AG04449 (cell line): ENCODE measurements around the gene FAM89B.

Experiments
- CTCF ChIA-PET: fragments of 350-600 bp; formaldehyde crosslinking; extraction: SDS; loops from one replicate; lab custom pipeline; 2021; ENCODE audit warnings: antibody characterized with exemption; lab: Yijun Ruan, JAX
- POLR2A ChIA-PET: fragments of 400-600, 350-600 bp; formaldehyde crosslinking; extraction: SDS; loops from one replicate; lab custom pipeline; 2020; ENCODE audit warnings: antibody characterized with exemption, inconsistent platforms; lab: Yijun Ruan, JAX
- DNase-seq: peaks from one replicate; pipeline ENCODE4 v3.0.0-alpha.2; 2010; ENCODE audit warnings: low read depth, low spot score
- H3K4me3 ChIP-seq: 2 replicates; pipeline ENCODE4 v1.5.1; 2011; ENCODE audit warnings: low read depth, mild to moderate bottlenecking, control low read depth, low read length
- TF ChIP-seq, protein P1 (sequence below): IDR thresholded peaks from one replicate; pipeline ENCODE4 v1.5.1; 2011; ENCODE audit warnings: mild to moderate bottlenecking, moderate library complexity, low read length, control low read depth, inconsistent platforms; ENCODE audit not compliant: insufficient read depth; ENCODE audit errors: missing control alignments

Gene FAM89B

DNA sequence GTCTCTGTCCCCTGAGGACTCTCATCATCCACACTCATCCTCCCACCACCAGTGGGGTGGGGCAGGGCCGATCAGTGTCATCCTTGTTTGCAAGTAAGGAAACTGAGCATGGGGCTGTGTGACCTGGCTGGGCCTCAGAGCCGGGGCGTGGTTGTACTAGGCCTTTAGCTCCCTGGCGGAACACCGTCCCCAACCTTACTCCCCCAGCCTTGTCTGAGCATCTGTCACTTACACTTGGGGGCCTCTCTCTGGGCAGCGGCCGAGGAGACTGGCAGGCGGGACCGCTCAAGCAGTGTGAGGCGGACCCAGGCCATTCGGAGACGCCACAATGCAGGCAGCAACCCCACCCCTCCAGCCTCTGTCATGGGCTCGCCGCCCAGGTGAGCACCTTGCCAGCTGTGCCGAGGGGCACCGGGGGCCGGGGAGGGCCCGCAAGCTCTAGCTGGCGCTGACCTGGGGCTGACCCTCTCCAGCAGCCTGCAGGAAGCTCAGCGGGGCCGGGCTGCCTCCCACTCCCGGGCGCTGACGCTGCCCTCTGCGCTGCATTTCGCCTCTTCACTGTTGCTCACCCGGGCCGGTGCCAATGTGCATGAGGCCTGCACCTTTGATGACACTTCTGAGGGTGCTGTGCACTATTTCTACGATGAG, 47.1 kb downstream of the FAM89B start:
- TF ChIP-seq, protein P1, sequence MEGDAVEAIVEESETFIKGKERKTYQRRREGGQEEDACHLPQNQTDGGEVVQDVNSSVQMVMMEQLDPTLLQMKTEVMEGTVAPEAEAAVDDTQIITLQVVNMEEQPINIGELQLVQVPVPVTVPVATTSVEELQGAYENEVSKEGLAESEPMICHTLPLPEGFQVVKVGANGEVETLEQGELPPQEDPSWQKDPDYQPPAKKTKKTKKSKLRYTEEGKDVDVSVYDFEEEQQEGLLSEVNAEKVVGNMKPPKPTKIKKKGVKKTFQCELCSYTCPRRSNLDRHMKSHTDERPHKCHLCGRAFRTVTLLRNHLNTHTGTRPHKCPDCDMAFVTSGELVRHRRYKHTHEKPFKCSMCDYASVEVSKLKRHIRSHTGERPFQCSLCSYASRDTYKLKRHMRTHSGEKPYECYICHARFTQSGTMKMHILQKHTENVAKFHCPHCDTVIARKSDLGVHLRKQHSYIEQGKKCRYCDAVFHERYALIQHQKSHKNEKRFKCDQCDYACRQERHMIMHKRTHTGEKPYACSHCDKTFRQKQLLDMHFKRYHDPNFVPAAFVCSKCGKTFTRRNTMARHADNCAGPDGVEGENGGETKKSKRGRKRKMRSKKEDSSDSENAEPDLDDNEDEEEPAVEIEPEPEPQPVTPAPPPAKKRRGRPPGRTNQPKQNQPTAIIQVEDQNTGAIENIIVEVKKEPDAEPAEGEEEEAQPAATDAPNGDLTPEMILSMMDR: no peak
- no peak overlapping the region for H3K4me3 ChIP-seq
- ChIA-PET CTCF (interaction anchor here (0.6 to 1.8 kb wide), 2 partner anchors 23 to 78 kb away, joined by 3 to 10 read pairs; no protein-coding TSS in a partner anchor), POLR2A (no interaction called here)
- no peak for DNase-seq

DNA sequence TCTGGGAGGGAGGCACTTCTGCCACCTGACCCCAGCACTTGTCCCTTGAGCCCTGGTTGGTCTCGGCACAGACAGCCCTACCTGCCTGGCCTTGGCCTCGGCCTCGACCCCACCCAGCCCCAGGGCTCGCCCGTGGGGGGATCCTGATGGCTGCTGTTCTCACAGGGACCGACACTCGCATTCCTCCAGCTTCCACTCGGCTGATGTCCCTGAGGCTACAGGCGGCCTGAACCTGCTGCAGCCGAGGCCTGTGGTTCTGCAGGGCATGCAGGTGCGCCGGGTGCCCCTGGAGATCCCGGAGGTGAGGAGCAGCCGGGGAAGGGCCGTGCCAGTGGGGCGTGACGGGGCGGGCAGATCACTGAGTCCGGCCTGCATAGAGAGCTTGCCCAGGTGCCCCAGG, 48.3 kb downstream of the FAM89B start:
- no peak overlapping the region for H3K4me3 ChIP-seq
- ChIA-PET POLR2A (no interaction called here), CTCF (no interaction called here)
- TF ChIP-seq, protein P1: no peak
- no peak for DNase-seq

DNA sequence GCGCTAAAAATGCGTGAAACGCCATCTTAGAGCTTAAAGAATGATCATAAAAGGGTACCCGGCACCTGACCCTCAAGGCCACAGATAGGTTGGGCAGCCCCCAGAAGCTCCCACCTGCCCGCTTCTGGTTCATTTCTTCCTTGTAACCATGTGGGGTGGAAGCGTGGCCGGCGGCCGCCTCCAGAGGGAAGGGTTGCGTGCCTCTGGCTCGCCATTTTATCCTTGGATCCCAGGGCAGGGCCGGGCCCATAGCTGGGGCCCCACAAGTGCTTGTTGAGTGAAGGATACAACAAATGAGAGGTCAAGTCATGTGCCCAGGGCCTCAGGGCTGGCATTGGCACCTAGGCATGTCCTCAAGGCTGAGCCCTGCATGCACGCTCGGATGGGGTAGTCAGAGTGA, 49.1 kb downstream of the FAM89B start:
- no peak overlapping the region for H3K4me3 ChIP-seq
- ChIA-PET CTCF (no interaction called here), POLR2A (no interaction called here)
- DNase-seq: no peak
- TF ChIP-seq, protein P1: no peak

DNA sequence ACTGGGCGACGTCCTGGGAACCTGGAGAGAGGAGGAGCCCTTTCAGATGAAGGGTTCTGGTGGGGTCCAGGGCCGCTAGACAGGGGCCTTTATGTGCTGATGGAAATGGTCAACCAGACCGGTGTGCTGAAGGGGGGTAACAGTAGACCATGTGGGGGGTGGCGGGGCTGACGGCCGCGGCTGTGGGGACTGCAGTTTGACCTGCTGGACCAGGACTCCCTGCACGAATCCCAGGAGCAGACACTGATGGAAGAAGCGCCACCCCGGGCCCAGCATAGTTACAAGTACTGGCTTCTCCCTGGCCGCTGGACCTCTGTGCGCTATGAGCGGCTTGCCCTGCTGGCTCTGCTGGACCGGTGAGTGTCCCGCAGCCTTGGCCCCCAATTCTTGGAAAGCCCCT, 49.7 kb downstream of the FAM89B start:
- ChIA-PET POLR2A (no interaction called here), CTCF (interaction anchor here (0.8 kb wide), 1 partner anchor 16 kb away, joined by 5 read pairs; the partner anchor contains the start of gene SIPA1)
- TF ChIP-seq, protein P1: no peak
- DNase-seq: no peak
- H3K4me3 ChIP-seq: no peak overlapping the region

DNA sequence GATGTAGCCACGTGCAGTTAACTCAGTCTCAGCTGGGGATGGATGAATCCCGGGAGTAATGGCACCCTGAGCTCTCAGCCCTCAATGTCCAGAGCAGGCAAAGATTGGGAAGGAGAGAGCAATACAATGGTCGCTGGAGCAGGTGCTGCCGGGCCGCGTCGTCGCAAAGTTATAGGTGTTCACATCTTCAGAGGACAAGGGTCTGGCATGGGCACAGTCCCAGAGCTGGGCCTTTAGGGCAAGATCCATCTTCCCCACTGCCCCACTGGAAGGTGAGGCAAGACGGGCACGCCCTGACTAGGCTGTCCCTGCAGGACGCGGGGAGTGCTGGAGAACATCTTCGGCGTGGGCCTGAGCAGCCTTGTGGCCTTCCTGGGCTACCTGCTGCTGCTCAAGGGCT, 50.8 kb downstream of the FAM89B start:
- H3K4me3 ChIP-seq: no peak overlapping the region
- CTCF ChIA-PET: interaction anchor here (0.8 to 1.1 kb wide), 2 partner anchors 15 to 82 kb away, joined by 3 to 5 read pairs; partner anchors contain the start of gene SIPA1
- no peak for DNase-seq
- TF ChIP-seq, protein P1: no peak
- POLR2A ChIA-PET: interaction anchor here (0.6 kb wide), 1 partner anchor 98 kb away, joined by 3 read pairs; no protein-coding TSS in a partner anchor
